Measurements from ENCODE around the gene TFAP2C. TPM values are rescaled to one million over a fixed set of nuclear protein-coding genes. Genes with fewer than 3 reads are reported as not detected.
A peak's percentile ranks its signal among the peaks of the same experiment; 100 is the strongest.

The TFAP2C gene
- total and polyA plus RNA-seq, 7 experiments from 2014 or later, result not detected

GRCh38 chr20:56630086-56630493 lies 984 bp downstream of the TFAP2C start:
- POLR2A ChIA-PET, result no interaction called here
- H3K9me3 ChIP-seq (ENCODE audit: control insufficient read depth in 2 of 3, low read length in 3 of 3), result no peaks in the 10 kb centered on the region
- CTCF ChIA-PET, result no interaction called here
- ATAC-seq (no peak), DNase-seq (no peak)
- Mint-ChIP-seq H3K36me3 (peaks cover 0 to 2% (median 0%) of the 10 kb centered on the region in 5 donors), H3K27me3 (peaks cover 49 to 80% (median 56%) of the 10 kb centered on the region in 5 donors), H3K27ac (no peak overlapping the region), H3K4me3 (peak overlapping the region in 3 of 10 donors; percentile 17 to 73 (median 62)), H3K4me1 (peaks cover 0 to 19% (median 11%) of the 10 kb centered on the region in 7 donors), H3K9me3 (peaks cover 0 to 3% (median 0%) of the 10 kb centered on the region in 11 donors)
- H3K4me3 ChIP-seq (ENCODE audit: low read length), result no peak overlapping the region
- H3K4me1 ChIP-seq (ENCODE audit: control insufficient read depth in 2 of 2, insufficient read depth in 2 of 2, low read length in 2 of 2), result no peaks in the 10 kb centered on the region
- no peak overlapping the region for H3K27ac ChIP-seq (ENCODE audit: low read depth, low read length)
- H3K27me3 ChIP-seq (ENCODE audit: control insufficient read depth in 2 of 2, insufficient read depth in 2 of 2, low read length in 2 of 2), result peaks cover 0 to 7% of the 10 kb centered on the region in 2 donors
- H3K36me3 ChIP-seq (ENCODE audit: control insufficient read depth in 2 of 3, insufficient read depth in 3 of 3, low read length in 3 of 3), result no peaks in the 10 kb centered on the region
- intact Hi-C loops (cut with micrococcal nuclease), result no loop called here

GRCh38 chr20:56630506-56631317 lies 1.6 kb downstream of the TFAP2C start:
- peaks cover 0 to 3% (median 0%) of the 10 kb centered on the region in 11 donors for H3K9me3 Mint-ChIP-seq
- peaks cover 0 to 7% of the 10 kb centered on the region in 2 donors for H3K27me3 ChIP-seq (ENCODE audit: control insufficient read depth in 2 of 2, insufficient read depth in 2 of 2, low read length in 2 of 2)
- no peaks in the 10 kb centered on the region for H3K4me1 ChIP-seq (ENCODE audit: control insufficient read depth in 2 of 2, insufficient read depth in 2 of 2, low read length in 2 of 2)
- H3K9me3 ChIP-seq (ENCODE audit: control insufficient read depth in 2 of 3, low read length in 3 of 3), result no peaks in the 10 kb centered on the region
- intact Hi-C loops (cut with micrococcal nuclease), result no loop called here
- H3K4me3 ChIP-seq (ENCODE audit: low read length), result no peak overlapping the region
- no peak overlapping the region for H3K27ac Mint-ChIP-seq
- POLR2A ChIA-PET, result no interaction called here
- H3K4me1 Mint-ChIP-seq, result peaks cover 0 to 19% (median 11%) of the 10 kb centered on the region in 7 donors
- no peak for DNase-seq
- ATAC-seq, result no peak
- no peaks in the 10 kb centered on the region for H3K36me3 ChIP-seq (ENCODE audit: control insufficient read depth in 2 of 3, insufficient read depth in 3 of 3, low read length in 3 of 3)
- CTCF ChIA-PET, result no interaction called here
- H3K27me3 Mint-ChIP-seq, result peaks cover 49 to 79% (median 56%) of the 10 kb centered on the region in 5 donors
- H3K36me3 Mint-ChIP-seq, result peaks cover 0 to 2% (median 0%) of the 10 kb centered on the region in 5 donors
- H3K27ac ChIP-seq (ENCODE audit: low read depth, low read length), result no peak overlapping the region
- no peak overlapping the region for H3K4me3 Mint-ChIP-seq

- CTCF ChIA-PET, result no interaction called here
- Mint-ChIP-seq H3K4me3 (peak overlapping the region in 5 of 10 donors; percentile 16 to 67 (median 27)), H3K27me3 (peaks cover 44 to 72% (median 57%) of the 10 kb centered on the region in 5 donors), H3K36me3 (peaks cover 0 to 2% (median 0%) of the 10 kb centered on the region in 5 donors), H3K9me3 (peaks cover 0 to 3% (median 0%) of the 10 kb centered on the region in 11 donors), H3K27ac (peak overlapping the region in 1 of 9 donors; percentile 68), H3K4me1 (peaks cover 0 to 19% (median 11%) of the 10 kb centered on the region in 7 donors)
- Histone ChIP-seq H3K4me3 (ENCODE audit: low read length) (no peak overlapping the region), H3K27me3 (ENCODE audit: control insufficient read depth in 2 of 2, insufficient read depth in 2 of 2, low read length in 2 of 2) (peaks cover 0 to 7% of the 10 kb centered on the region in 2 donors), H3K36me3 (ENCODE audit: control insufficient read depth in 2 of 3, insufficient read depth in 3 of 3, low read length in 3 of 3) (no peaks in the 10 kb centered on the region), H3K9me3 (ENCODE audit: control insufficient read depth in 2 of 3, low read length in 3 of 3) (no peaks in the 10 kb centered on the region), H3K27ac (ENCODE audit: low read depth, low read length) (no peak overlapping the region), H3K4me1 (ENCODE audit: control insufficient read depth in 2 of 2, insufficient read depth in 2 of 2, low read length in 2 of 2) (no peaks in the 10 kb centered on the region)
- intact Hi-C loops (cut with micrococcal nuclease), result no loop called here
- DNase-seq, result no peak
- POLR2A ChIA-PET, result no interaction called here
- ATAC-seq, result no peak
Observed at GRCh38 chr20:56631318-56631989, 2.3 kb downstream of the TFAP2C start.

- peaks cover 39 to 67% (median 53%) of the 10 kb centered on the region in 5 donors for H3K27me3 Mint-ChIP-seq
- H3K4me3 Mint-ChIP-seq, result peak overlapping the region in 5 of 10 donors; percentile 16 to 67 (median 27)
Observed at GRCh38 chr20:56631990-56632327, 2.9 kb downstream of the TFAP2C start.

GRCh38 chr20:56634307-56634706 lies 5.2 kb downstream of the TFAP2C start:
- intact Hi-C loops (cut with micrococcal nuclease), result no loop called here
- POLR2A ChIA-PET, result no interaction called here
- DNase-seq (no peak), ATAC-seq (no peak)
- Mint-ChIP-seq H3K36me3 (peaks cover 0 to 2% (median 0%) of the 10 kb centered on the region in 5 donors), H3K4me3 (no peak overlapping the region), H3K27me3 (peaks cover 35 to 54% (median 49%) of the 10 kb centered on the region in 5 donors), H3K9me3 (peaks cover 0 to 3% (median 0%) of the 10 kb centered on the region in 11 donors), H3K4me1 (peaks cover 0 to 6% (median 4%) of the 10 kb centered on the region in 7 donors), H3K27ac (no peak overlapping the region)
- CTCF ChIA-PET, result no interaction called here
- H3K4me3 ChIP-seq (ENCODE audit: low read length), result no peak overlapping the region
- peaks cover 0 to 7% of the 10 kb centered on the region in 2 donors for H3K27me3 ChIP-seq (ENCODE audit: control insufficient read depth in 2 of 2, insufficient read depth in 2 of 2, low read length in 2 of 2)
- H3K4me1 ChIP-seq (ENCODE audit: control insufficient read depth in 2 of 2, insufficient read depth in 2 of 2, low read length in 2 of 2), result no peaks in the 10 kb centered on the region
- no peak overlapping the region for H3K27ac ChIP-seq (ENCODE audit: low read depth, low read length)
- H3K9me3 ChIP-seq (ENCODE audit: control insufficient read depth in 2 of 3, low read length in 3 of 3), result no peaks in the 10 kb centered on the region
- H3K36me3 ChIP-seq (ENCODE audit: control insufficient read depth in 2 of 3, insufficient read depth in 3 of 3, low read length in 3 of 3), result no peaks in the 10 kb centered on the region

More at GRCh38 chr20:56631990-56632327, 2.9 kb downstream of the TFAP2C start:
- ChIA-PET POLR2A (no interaction called here), CTCF (no interaction called here)
- H3K4me1 Mint-ChIP-seq, result peaks cover 0 to 19% (median 11%) of the 10 kb centered on the region in 7 donors
- H3K36me3 ChIP-seq (ENCODE audit: control insufficient read depth in 2 of 3, insufficient read depth in 3 of 3, low read length in 3 of 3), result no peaks in the 10 kb centered on the region
- intact Hi-C loops (cut with micrococcal nuclease), result no loop called here
- H3K9me3 Mint-ChIP-seq, result peaks cover 0 to 3% (median 0%) of the 10 kb centered on the region in 11 donors
- H3K27ac ChIP-seq (ENCODE audit: low read depth, low read length), result no peak overlapping the region
- no peak overlapping the region for H3K4me3 ChIP-seq (ENCODE audit: low read length)
- H3K27me3 ChIP-seq (ENCODE audit: control insufficient read depth in 2 of 2, insufficient read depth in 2 of 2, low read length in 2 of 2), result peaks cover 0 to 7% of the 10 kb centered on the region in 2 donors
- H3K27ac Mint-ChIP-seq, result peak overlapping the region in 1 of 9 donors; percentile 68
- H3K4me1 ChIP-seq (ENCODE audit: control insufficient read depth in 2 of 2, insufficient read depth in 2 of 2, low read length in 2 of 2), result no peaks in the 10 kb centered on the region
- DNase-seq (no peak), ATAC-seq (no peak)
- peaks cover 0 to 2% (median 0%) of the 10 kb centered on the region in 5 donors for H3K36me3 Mint-ChIP-seq
- no peaks in the 10 kb centered on the region for H3K9me3 ChIP-seq (ENCODE audit: control insufficient read depth in 2 of 3, low read length in 3 of 3)

- peaks cover 0 to 5% of the 10 kb centered on the region in 2 donors for H3K27me3 ChIP-seq (ENCODE audit: control insufficient read depth in 2 of 2, insufficient read depth in 2 of 2, low read length in 2 of 2)
- no peaks in the 10 kb centered on the region for H3K36me3 ChIP-seq (ENCODE audit: control insufficient read depth in 2 of 3, insufficient read depth in 3 of 3, low read length in 3 of 3)
- H3K27ac Mint-ChIP-seq, result no peak overlapping the region
- ChIA-PET POLR2A (no interaction called here), CTCF (no interaction called here)
- DNase-seq (no peak), ATAC-seq (no peak)
- intact Hi-C loops (cut with micrococcal nuclease), result no loop called here
- no peak overlapping the region for H3K4me3 Mint-ChIP-seq
- peaks cover 0 to 6% (median under 1%) of the 10 kb centered on the region in 7 donors for H3K4me1 Mint-ChIP-seq
- H3K36me3 Mint-ChIP-seq, result peaks cover 0 to 2% (median 0%) of the 10 kb centered on the region in 5 donors
- peaks cover 38 to 53% (median 47%) of the 10 kb centered on the region in 5 donors for H3K27me3 Mint-ChIP-seq
- no peaks in the 10 kb centered on the region for H3K4me1 ChIP-seq (ENCODE audit: control insufficient read depth in 2 of 2, insufficient read depth in 2 of 2, low read length in 2 of 2)
- H3K27ac ChIP-seq (ENCODE audit: low read depth, low read length), result no peak overlapping the region
- H3K4me3 ChIP-seq (ENCODE audit: low read length), result no peak overlapping the region
- no peaks in the 10 kb centered on the region for H3K9me3 ChIP-seq (ENCODE audit: control insufficient read depth in 2 of 3, low read length in 3 of 3)
- peaks cover 0 to 3% (median 0%) of the 10 kb centered on the region in 11 donors for H3K9me3 Mint-ChIP-seq
Observed at GRCh38 chr20:56634735-56635385, 5.8 kb downstream of the TFAP2C start.
